Stimulated activated CD8-positive, alpha-beta memory T cell treated with anti-CD3 and anti-CD28 coated beads, Interleukin-15, amount 100 ng/mL, for 1 hour (primary cell): ENCODE data around the gene USH2A.

Experiments used
- DNase-seq: peaks from one replicate; pipeline ENCODE4 v3.0.0-alpha.2; 2020; ENCODE audit warnings: low read depth

The USH2A gene

GRCh38 chr1:216123446-216124191, 299.6 kb downstream of the USH2A start:
- no peak for DNase-seq

- no peak for DNase-seq
These were observed 303.6 kb downstream of the USH2A start for GRCh38 chr1:216119600-216119999.

DNA sequence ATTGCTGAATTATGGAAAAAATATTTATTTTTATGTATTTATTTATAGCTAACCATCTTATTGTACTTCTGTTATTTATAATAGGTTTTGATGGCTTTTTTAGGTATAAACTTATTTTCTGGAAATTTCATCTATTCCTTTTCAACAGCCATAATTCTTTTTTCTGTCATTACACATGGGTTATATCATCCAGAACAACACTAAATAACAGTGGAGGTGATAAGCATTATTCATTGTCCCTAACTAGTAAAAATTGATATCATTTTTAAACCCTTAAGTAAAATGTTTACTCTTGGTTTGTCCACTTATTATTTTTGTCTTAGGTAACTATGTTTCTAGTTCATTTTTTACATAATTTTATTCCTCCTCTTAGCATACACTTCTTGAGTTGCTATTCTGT, 309.1 kb downstream of the USH2A start:
- no peak for DNase-seq

- DNase-seq = no peak
These were observed 310.1 kb downstream of the USH2A start for GRCh38 chr1:216113181-216113580.

GRCh38 chr1:216111842-216112241, 311.4 kb downstream of the USH2A start:
- DNase-seq = no peak

GRCh38 chr1:216095400-216095799, 327.8 kb downstream of the USH2A start:
- DNase-seq = no peak

DNA sequence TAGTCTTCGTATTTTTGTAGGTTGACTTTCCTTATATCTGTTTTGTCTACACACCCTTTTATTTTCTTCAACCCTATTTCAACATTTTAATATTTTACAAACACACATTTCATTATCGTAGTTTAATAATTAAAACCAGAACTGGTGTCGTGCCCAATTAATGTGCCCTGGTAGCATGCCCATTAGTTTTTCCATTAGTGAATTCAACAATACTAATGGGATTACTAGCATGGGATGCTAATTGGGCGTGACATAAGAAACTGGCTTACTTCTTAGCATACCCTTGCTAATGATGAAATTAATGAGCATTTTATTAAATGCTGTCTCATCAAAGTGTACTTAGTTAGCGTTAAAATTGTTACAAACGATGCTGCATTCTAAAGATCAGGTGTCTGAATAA, 332.7 kb downstream of the USH2A start:
- DNase-seq = no peak

DNA sequence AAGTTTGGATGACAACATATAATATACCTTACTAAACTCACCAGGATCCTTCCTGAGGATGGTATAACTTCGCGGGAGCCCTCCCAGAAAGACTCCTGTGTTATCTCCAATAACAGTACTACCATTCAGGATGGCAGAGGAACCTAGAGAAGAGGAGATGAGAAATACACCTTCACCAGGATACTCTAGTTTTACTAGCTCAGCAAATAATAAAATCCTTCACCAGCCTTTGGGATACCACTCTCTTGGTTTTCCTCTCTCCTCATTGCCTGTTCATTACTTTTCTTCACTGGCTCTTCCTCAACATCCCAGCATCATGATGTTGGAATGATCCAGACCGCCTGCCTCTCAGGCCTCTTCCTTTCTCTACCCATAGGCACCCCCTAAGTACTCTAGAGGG, 336.6 kb downstream of the USH2A start:
- DNase-seq = no peak

DNA sequence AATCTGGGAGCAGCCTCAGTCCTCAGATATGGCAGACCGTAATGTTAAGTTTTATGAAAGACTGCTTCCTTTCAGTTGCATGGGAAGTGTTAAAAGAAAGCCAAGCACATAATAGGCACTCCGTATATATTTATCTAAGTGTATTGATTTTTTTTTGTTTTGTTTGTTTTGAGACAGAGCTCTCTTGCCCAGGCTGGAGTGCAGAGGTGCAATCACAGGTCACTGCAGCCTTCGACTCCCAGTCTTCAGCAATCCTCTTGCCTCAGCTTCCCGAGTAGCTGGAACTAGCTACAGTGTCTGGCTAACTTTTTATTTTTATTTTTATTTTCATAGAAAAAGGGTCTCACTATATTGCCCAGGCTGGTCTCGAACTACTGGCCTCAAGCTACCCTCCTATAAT, 341.8 kb downstream of the USH2A start:
- DNase-seq = no peak

GRCh38 chr1:216076751-216077150, 346.5 kb downstream of the USH2A start:
- no peak for DNase-seq

- no peak for DNase-seq
These were observed 347.9 kb downstream of the USH2A start for GRCh38 chr1:216075339-216075738.

GRCh38 chr1:216073793-216074595, 349.3 kb downstream of the USH2A start:
- no peak for DNase-seq

DNA sequence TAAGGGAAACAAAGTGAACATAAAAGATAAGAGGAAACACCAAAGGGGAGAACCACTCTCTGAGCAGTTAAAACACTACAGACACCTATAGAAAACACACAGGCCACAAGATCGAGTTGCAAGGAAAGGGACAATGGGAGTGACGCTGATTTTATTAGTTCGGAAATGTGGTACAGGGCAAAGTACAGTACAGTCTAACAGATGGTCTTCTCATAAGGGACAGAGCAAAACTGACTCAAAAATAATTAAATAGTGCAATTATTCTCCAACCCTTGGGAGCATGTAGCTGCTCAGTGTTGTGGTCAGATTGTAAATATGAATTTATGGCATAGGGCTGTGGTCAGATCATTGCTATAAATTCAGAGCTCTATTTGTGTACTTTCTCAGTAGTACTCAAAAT, 352.0 kb downstream of the USH2A start:
- DNase-seq = no peak

- no peak for DNase-seq
These were observed 358.6 kb downstream of the USH2A start for GRCh38 chr1:216064643-216065042.

DNA sequence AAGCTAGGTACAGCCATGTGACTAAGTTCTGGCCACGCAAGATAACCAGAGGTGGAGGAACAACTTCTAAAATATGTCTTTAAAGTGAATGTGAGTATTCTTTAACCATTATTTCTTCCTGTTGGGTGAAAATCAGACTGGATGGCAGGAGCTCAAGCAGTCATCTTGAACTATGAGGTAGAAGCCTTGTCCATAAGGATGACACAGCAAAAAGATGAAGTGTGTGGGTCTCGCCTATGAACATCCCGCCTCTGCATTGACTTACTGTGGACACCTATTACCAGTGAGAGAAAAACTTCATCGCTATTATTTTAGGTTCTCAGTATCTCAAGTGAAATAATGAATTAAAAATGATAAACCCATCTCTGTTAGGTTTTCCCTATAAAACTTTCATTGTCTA, 365.3 kb downstream of the USH2A start:
- no peak for DNase-seq

GRCh38 chr1:216057063-216057462, 366.2 kb downstream of the USH2A start:
- DNase-seq = no peak

- no peak for DNase-seq
These were observed 368.2 kb downstream of the USH2A start for GRCh38 chr1:216055004-216055403.

GRCh38 chr1:216054600-216054999, 368.6 kb downstream of the USH2A start:
- DNase-seq = no peak

- no peak for DNase-seq
These were observed 372.2 kb downstream of the USH2A start for GRCh38 chr1:216051071-216051470.

GRCh38 chr1:216049741-216050430, 373.4 kb downstream of the USH2A start:
- DNase-seq = no peak

GRCh38 chr1:216047811-216048572, 375.3 kb downstream of the USH2A start:
- no peak for DNase-seq

- no peak for DNase-seq
These were observed 376.9 kb downstream of the USH2A start for GRCh38 chr1:216046336-216046735.
